GM18499 (cell line): Measurements from ENCODE around the gene AVP.
"Not testable (repeated sequence)": the region's sequence is repeated elsewhere in the genome, so short reads cannot be mapped to it uniquely, and the experiment has no call there.

Source experiments
- ATAC-seq: cut with Tn5 transposase; IDR thresholded peaks from one replicate; pipeline ENCODE4 v1.9.1; 2021; ENCODE audit warnings: moderate number of reproducible peaks; ENCODE audit not compliant: insufficient read depth, unreplicated experiment

The AVP gene

GRCh38 chr20:3085571-3086072 is 1.1 kb upstream of the AVP start:
- ATAC-seq = no peak

- ATAC-seq = no peak
These were observed 449 bp upstream of the AVP start for GRCh38 chr20:3084986-3085360.

- ATAC-seq = no peak
These were observed 1.3 kb downstream of the AVP start for GRCh38 chr20:3082955-3083952.

GRCh38 chr20:3082306-3082951 is 2.1 kb downstream of the AVP start:
- no peak for ATAC-seq

- ATAC-seq = no peak
These were observed 2.9 kb downstream of the AVP start for GRCh38 chr20:3081641-3082040.

GRCh38 chr20:3080939-3081388 is 3.6 kb downstream of the AVP start:
- ATAC-seq = no peak

- no peak for ATAC-seq
These were observed 6.8 kb downstream of the AVP start for GRCh38 chr20:3077618-3078134.

GRCh38 chr20:3075315-3075714 is 9.2 kb downstream of the AVP start:
- ATAC-seq = not testable (repeated sequence)

GRCh38 chr20:3074812-3075211 is 9.7 kb downstream of the AVP start:
- ATAC-seq = no peak

- ATAC-seq = not testable (repeated sequence)
These were observed 11.3 kb downstream of the AVP start for GRCh38 chr20:3073251-3073643.

- no peak for ATAC-seq
These were observed 11.8 kb downstream of the AVP start for GRCh38 chr20:3072530-3073250.

- ATAC-seq = no peak
These were observed 12.7 kb downstream of the AVP start, which contains the start of gene OXT for GRCh38 chr20:3071610-3072529. Gene OXT (plus strand): TSS chr20:3071620. CDS start chr20:3071656, 36 bp downstream.

- ATAC-seq = no peak
These were observed 13.3 kb downstream of the AVP start for GRCh38 chr20:3071266-3071609.

- ATAC-seq = no peak
These were observed 13.8 kb downstream of the AVP start for GRCh38 chr20:3070725-3071124.

- ATAC-seq = no peak
These were observed 15.3 kb downstream of the AVP start for GRCh38 chr20:3068986-3069900.

GRCh38 chr20:3068075-3068474 is 16.4 kb downstream of the AVP start:
- no peak for ATAC-seq

GRCh38 chr20:3067139-3068014 is 17.1 kb downstream of the AVP start:
- ATAC-seq = no peak
